ENCODE measurements around the gene MPL.

Gene MPL

DNA sequence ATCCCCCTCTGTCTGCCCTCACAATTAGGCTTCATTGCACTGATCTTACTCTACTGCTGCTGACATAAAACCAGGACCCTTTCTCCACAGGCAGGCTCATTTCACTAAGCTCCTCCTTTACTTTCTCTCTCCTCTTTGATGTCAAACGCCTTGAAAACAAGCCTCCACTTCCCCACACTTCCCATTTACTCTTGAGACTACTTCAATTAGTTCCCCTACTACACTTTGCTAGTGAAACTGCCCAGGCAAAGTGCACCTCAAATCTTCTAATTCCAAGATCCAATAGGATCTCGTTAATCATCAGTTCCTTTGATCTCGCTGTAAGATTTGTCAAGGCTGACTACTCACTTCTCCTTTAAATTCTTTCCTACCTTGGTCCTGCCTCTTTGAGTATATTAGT lies 15.3 kb downstream of the MPL start:
- H3K4me3 ChIP-seq (ENCODE audit: insufficient read depth, low read depth, low read length), result no peak overlapping the region
- H3K4me1 ChIP-seq (ENCODE audit: control insufficient read depth, insufficient read depth, low read length), result peaks cover 18% of the 10 kb centered on the region
- no peaks in the 10 kb centered on the region for H3K36me3 ChIP-seq (ENCODE audit: control insufficient read depth, insufficient read depth, low read length)
- 64 to 76% methylated on average over 3 of the region's 3 CpGs for WGBS, 2 experiments
- H3K27me3 ChIP-seq (ENCODE audit: control insufficient read depth, insufficient read depth, low read length, poor library complexity, severe bottlenecking), result no peaks in the 10 kb centered on the region
- no peaks in the 10 kb centered on the region for H3K9me3 ChIP-seq (ENCODE audit: control insufficient read depth, low read length)
- H3K27ac ChIP-seq (ENCODE audit: insufficient read depth, low read depth, low read length, poor library complexity, severe bottlenecking), result no peak overlapping the region

DNA sequence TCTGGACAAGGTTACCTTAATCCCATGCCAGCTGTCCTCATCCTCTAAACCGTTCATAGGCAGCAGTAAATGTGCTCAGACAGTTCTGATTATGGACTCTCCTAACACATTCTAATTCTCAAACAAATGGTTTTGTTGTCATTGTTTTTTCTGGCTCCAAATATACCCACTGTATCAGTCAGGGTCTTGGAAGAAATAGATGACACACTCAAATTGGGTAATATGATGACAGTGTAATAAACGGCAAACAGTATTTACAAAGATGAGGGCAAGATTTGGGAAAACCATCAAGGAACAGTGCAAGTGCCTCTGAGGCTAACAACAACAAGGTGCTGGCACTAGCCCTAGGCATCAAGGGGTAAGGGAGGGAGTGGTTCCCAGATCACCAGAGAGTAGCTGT lies 16.9 kb downstream of the MPL start:
- H3K27ac ChIP-seq (ENCODE audit: insufficient read depth, low read depth, low read length, poor library complexity, severe bottlenecking), result no peak overlapping the region
- no peak overlapping the region for H3K4me3 ChIP-seq (ENCODE audit: insufficient read depth, low read depth, low read length)
- H3K4me1 ChIP-seq (ENCODE audit: control insufficient read depth, insufficient read depth, low read length), result peaks cover 18% of the 10 kb centered on the region
- no peaks in the 10 kb centered on the region for H3K36me3 ChIP-seq (ENCODE audit: control insufficient read depth, insufficient read depth, low read length)
- no peaks in the 10 kb centered on the region for H3K9me3 ChIP-seq (ENCODE audit: control insufficient read depth, low read length)
- WGBS, 2 experiments, result 70 to 80% methylated on average over 2 of the region's 2 CpGs
- H3K27me3 ChIP-seq (ENCODE audit: control insufficient read depth, insufficient read depth, low read length, poor library complexity, severe bottlenecking), result no peaks in the 10 kb centered on the region

DNA sequence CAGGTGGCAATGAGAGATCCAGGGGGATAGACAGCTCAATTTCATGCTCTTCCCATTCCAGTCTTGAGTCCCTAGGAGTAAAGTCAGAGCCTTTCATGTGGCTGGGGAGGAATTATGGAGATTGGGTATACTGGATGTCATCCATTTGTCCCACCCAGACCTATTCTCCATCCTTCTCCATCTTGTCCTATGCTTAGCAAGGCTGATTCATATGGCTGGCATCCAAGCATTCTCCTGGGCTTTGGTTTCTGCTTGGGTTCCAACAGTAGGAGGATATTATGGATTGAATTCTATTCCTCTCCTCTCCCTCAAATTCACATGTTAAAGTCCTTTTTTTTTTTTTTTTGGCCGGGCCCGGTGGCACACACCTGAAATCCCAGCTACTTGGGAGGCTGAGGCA lies 17.3 kb downstream of the MPL start:
- no peak overlapping the region for H3K27ac ChIP-seq (ENCODE audit: insufficient read depth, low read depth, low read length, poor library complexity, severe bottlenecking)
- peaks cover under 1% of the 10 kb centered on the region for H3K36me3 ChIP-seq (ENCODE audit: control insufficient read depth, insufficient read depth, low read length)
- peaks cover 19% of the 10 kb centered on the region for H3K4me1 ChIP-seq (ENCODE audit: control insufficient read depth, insufficient read depth, low read length)
- no peaks in the 10 kb centered on the region for H3K9me3 ChIP-seq (ENCODE audit: control insufficient read depth, low read length)
- H3K4me3 ChIP-seq (ENCODE audit: insufficient read depth, low read depth, low read length), result no peak overlapping the region
- WGBS, 2 experiments, result 77% methylated on average over 2 of the region's 2 CpGs; no CpG with 5 or more reads in 1 of the 2 experiments
- no peaks in the 10 kb centered on the region for H3K27me3 ChIP-seq (ENCODE audit: control insufficient read depth, insufficient read depth, low read length, poor library complexity, severe bottlenecking)

DNA sequence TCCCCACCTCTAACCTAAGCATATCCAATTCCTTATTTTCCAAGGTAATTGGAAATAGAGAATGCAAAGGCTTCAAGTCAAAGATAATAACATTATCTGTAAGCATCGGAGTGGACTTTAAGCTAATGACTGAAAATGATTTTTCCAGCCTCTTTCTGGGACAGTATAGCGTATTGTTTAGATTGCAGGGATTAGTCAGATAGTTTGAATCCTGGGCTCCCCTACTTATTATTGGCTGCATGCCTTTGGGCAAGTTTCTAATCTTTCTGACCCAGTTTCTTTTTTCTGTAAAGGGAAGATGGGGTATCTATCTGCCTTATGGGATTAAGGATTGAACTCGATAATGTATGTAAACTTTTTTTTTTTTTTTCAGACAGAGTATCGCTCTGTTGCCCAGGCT lies 19.6 kb downstream of the MPL start:
- H3K27me3 ChIP-seq (ENCODE audit: control insufficient read depth, insufficient read depth, low read length, poor library complexity, severe bottlenecking), result no peaks in the 10 kb centered on the region
- peaks cover 17% of the 10 kb centered on the region for H3K36me3 ChIP-seq (ENCODE audit: control insufficient read depth, insufficient read depth, low read length)
- H3K4me3 ChIP-seq (ENCODE audit: insufficient read depth, low read depth, low read length), result no peak overlapping the region
- WGBS, 2 experiments, result 91 to 92% methylated on average over 4 of the region's 4 CpGs
- peaks cover 20% of the 10 kb centered on the region for H3K4me1 ChIP-seq (ENCODE audit: control insufficient read depth, insufficient read depth, low read length)
- H3K27ac ChIP-seq (ENCODE audit: insufficient read depth, low read depth, low read length, poor library complexity, severe bottlenecking), result no peak overlapping the region
- no peaks in the 10 kb centered on the region for H3K9me3 ChIP-seq (ENCODE audit: control insufficient read depth, low read length)

DNA sequence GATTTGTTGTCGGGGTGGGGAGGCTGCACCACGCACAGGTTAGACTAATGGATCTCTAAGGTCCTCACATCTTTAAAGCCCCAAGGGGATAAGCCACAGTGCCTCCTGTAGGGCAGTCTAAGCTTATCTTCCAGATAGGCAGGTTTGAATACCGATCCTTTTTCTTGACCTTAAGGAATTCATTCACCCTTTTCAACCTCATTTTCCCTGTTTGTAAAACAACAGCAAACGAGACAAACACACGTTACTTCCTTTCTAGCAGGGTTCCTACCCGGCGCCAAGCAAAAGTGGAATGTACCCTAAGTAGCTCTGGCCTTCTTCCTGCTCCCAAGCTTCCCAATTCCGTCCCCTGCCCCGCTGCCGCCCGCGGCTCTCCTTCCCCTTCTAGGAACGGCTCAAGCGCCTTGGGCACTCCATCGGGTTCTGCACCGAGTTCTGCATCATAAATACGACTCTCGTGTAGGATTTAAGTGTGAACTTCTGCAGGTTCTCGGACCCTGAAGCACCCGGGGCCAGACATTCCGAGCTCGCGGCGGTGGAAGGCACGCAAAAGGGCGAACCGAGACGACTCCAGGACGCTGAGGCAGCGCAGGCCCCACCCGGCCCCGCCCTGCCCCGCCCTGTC lies 20.6 kb downstream of the MPL start:
- Histone ChIP-seq H3K4me1 (ENCODE audit: control insufficient read depth, insufficient read depth, low read length) (peaks cover 13% of the 10 kb centered on the region), H3K36me3 (ENCODE audit: control insufficient read depth, insufficient read depth, low read length) (peaks cover 18% of the 10 kb centered on the region), H3K4me3 (ENCODE audit: insufficient read depth, low read depth, low read length) (peak overlapping the region; percentile 87), H3K9me3 (ENCODE audit: control insufficient read depth, low read length) (no peaks in the 10 kb centered on the region), H3K27me3 (ENCODE audit: control insufficient read depth, insufficient read depth, low read length, poor library complexity, severe bottlenecking) (no peaks in the 10 kb centered on the region), H3K27ac (ENCODE audit: insufficient read depth, low read depth, low read length, poor library complexity, severe bottlenecking) (peak overlapping the region; percentile 97)
- 1% methylated on average over 33 of the region's 33 CpGs for WGBS, 2 experiments

DNA sequence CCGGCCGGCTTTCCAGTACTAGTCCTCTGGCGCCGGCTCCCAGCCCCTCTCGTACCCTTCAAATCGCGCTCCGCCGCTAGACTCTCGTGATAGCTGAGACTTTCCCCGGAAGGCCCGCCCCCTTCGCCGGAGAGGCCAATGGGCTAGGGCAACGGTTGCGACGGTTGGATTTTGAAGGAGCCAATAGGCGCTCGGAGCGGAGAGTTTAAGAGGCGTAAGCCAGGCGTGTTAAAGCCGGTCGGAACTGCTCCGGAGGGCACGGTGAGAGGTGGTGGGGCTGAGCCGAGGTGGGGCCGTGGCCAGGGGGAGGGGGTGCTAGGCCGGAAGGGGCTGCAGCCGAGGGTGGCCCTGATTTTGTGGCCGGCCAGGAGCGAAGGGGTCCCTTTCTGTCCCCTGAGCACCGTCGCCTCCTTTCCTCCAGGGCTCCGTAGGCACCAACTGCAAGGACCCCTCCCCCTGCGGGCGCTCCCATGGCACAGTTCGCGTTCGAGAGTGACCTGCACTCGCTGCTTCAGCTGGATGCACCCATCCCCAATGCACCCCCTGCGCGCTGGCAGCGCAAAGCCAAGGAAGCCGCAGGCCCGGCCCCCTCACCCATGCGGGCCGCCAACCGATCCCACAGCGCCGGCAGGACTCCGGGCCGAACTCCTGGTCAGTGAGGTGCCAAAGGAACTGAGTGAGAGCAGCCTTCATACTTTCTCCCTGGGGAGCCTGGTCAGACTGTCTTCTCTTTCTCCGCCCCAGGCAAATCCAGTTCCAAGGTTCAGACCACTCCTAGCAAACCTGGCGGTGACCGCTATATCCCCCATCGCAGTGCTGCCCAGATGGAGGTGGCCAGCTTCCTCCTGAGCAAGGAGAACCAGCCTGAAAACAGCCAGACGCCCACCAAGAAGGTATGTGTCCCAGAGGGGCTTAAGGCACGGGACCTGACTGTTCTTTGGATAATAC lies 21.4 kb downstream of the MPL start, which contains the start of gene CDC20:
Gene CDC20 (plus strand): TSS at position 236 of the 948 bp plus-strand sequence. CDS start 235 bp downstream, at position 471.
- H3K4me3 ChIP-seq (ENCODE audit: insufficient read depth, low read depth, low read length), result peak within 1 kb of the TSS; percentile 87
- WGBS, 2 experiments, result 1% methylated on average over 59 of the region's 59 CpGs
- H3K4me1 ChIP-seq (ENCODE audit: control insufficient read depth, insufficient read depth, low read length), result peaks cover 13% of the 10 kb centered on the region
- H3K36me3 ChIP-seq (ENCODE audit: control insufficient read depth, insufficient read depth, low read length), result peaks cover 18% of the 10 kb centered on the region
- H3K27me3 ChIP-seq (ENCODE audit: control insufficient read depth, insufficient read depth, low read length, poor library complexity, severe bottlenecking), result no peaks in the 10 kb centered on the region
- no peaks in the 10 kb centered on the region for H3K9me3 ChIP-seq (ENCODE audit: control insufficient read depth, low read length)
- peak within 1 kb of the TSS; percentile 97 for H3K27ac ChIP-seq (ENCODE audit: insufficient read depth, low read depth, low read length, poor library complexity, severe bottlenecking)

DNA sequence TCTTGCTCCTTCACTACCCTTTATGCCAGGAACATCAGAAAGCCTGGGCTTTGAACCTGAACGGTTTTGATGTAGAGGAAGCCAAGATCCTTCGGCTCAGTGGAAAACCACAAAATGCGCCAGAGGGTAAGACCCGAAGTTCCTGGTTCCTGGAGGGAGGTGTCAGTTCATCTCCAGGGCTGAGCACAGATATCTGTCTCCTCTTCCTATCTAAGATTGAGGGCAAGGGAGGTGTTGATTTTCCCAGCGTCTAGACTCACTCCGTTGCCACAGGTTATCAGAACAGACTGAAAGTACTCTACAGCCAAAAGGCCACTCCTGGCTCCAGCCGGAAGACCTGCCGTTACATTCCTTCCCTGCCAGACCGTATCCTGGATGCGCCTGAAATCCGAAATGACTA lies 22.1 kb downstream of the MPL start:
- Histone ChIP-seq H3K36me3 (ENCODE audit: control insufficient read depth, insufficient read depth, low read length) (peaks cover 18% of the 10 kb centered on the region), H3K27ac (ENCODE audit: insufficient read depth, low read depth, low read length, poor library complexity, severe bottlenecking) (no peak overlapping the region), H3K9me3 (ENCODE audit: control insufficient read depth, low read length) (no peaks in the 10 kb centered on the region), H3K27me3 (ENCODE audit: control insufficient read depth, insufficient read depth, low read length, poor library complexity, severe bottlenecking) (no peaks in the 10 kb centered on the region), H3K4me3 (ENCODE audit: insufficient read depth, low read depth, low read length) (peak overlapping the region; percentile 87), H3K4me1 (ENCODE audit: control insufficient read depth, insufficient read depth, low read length) (peaks cover 13% of the 10 kb centered on the region)
- 67 to 70% methylated on average over 11 of the region's 11 CpGs for WGBS, 2 experiments

DNA sequence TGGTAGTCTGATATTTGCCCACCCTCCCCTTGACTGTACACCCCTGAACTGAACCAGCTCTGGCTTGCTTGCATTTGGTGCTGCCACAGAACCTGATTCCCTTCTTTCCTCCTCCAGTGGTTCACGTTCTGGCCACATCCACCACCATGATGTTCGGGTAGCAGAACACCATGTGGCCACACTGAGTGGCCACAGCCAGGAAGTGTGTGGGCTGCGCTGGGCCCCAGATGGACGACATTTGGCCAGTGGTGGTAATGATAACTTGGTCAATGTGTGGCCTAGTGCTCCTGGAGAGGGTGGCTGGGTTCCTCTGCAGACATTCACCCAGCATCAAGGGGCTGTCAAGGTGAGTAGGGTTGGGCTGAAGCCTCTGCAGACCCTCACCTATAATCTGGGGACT lies 23.0 kb downstream of the MPL start:
- Histone ChIP-seq H3K27me3 (ENCODE audit: control insufficient read depth, insufficient read depth, low read length, poor library complexity, severe bottlenecking) (no peaks in the 10 kb centered on the region), H3K4me3 (ENCODE audit: insufficient read depth, low read depth, low read length) (peak overlapping the region; percentile 87), H3K9me3 (ENCODE audit: control insufficient read depth, low read length) (no peaks in the 10 kb centered on the region), H3K27ac (ENCODE audit: insufficient read depth, low read depth, low read length, poor library complexity, severe bottlenecking) (no peak overlapping the region), H3K4me1 (ENCODE audit: control insufficient read depth, insufficient read depth, low read length) (peaks cover 13% of the 10 kb centered on the region), H3K36me3 (ENCODE audit: control insufficient read depth, insufficient read depth, low read length) (peaks cover 18% of the 10 kb centered on the region)
- 93 to 95% methylated on average over 4 of the region's 4 CpGs for WGBS, 2 experiments

DNA sequence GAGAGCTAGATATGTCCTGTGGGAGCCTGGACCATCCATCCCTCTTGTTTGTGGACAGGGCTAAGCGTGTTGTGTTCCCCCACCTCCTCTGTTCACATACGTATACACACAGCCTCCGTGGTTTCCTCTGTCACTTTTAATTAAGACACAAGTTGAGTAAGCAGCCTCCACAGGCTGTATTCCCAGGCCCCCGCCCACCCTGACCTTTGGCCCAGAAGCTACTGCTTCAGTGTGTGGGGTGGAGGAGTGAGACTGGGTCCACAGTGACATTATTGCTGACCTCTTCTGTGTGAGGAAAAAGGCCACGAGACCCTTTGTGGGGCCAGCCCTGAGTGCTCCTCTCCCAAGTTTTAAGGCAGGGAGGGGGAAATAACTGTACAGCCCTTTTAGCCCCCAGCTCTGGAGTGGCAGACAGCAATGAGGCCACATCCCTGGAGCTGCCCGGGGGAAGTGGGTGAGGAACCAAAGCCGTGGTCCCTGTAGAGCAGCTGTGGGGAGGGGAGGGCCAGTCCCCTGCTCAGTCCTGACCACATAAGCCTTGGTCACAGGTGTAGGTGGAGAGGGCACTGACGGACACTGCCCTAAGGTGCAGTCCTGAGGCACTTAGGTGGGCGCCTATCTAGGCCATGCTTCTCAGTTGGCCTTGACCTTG lies 25.8 kb downstream of the MPL start:
- Histone ChIP-seq H3K27ac (ENCODE audit: insufficient read depth, low read depth, low read length, poor library complexity, severe bottlenecking) (no peak overlapping the region), H3K9me3 (ENCODE audit: control insufficient read depth, low read length) (no peaks in the 10 kb centered on the region), H3K36me3 (ENCODE audit: control insufficient read depth, insufficient read depth, low read length) (peaks cover 18% of the 10 kb centered on the region), H3K4me1 (ENCODE audit: control insufficient read depth, insufficient read depth, low read length) (peaks cover 29% of the 10 kb centered on the region), H3K27me3 (ENCODE audit: control insufficient read depth, insufficient read depth, low read length, poor library complexity, severe bottlenecking) (no peaks in the 10 kb centered on the region), H3K4me3 (ENCODE audit: insufficient read depth, low read depth, low read length) (no peak overlapping the region)
- WGBS, 2 experiments, result 89 to 92% methylated on average over 9 of the region's 9 CpGs
